Neural cell (in vitro differentiated cells): ENCODE results near the gene RPL13A. TPM values are rescaled to one million over a fixed set of nuclear protein-coding genes. Genes with fewer than 3 reads are reported as not detected.

Experiments
- H2AFZ ChIP-seq: fragments of 200-600, 300-800 bp; sonication (generic), shearing (Covaris generic); 2 replicates; pipeline ENCODE4 v1.6.0; 2014; ENCODE audit warnings: low read depth, mild to moderate bottlenecking, antibody characterized with exemption, low read length, moderate library complexity
- H3F3A ChIP-seq: fragments of 200-600 bp; shearing (Covaris generic); 2 replicates; pipeline ENCODE4 v1.6.1; 2016; ENCODE audit warnings: mild to moderate bottlenecking, moderate library complexity, mixed read lengths, antibody characterized with exemption, low read length; ENCODE audit not compliant: insufficient read depth, poor library complexity, severe bottlenecking
- H3K27ac ChIP-seq: fragments of 200-600, 300-800 bp; sonication (generic), shearing (Covaris generic); 2 replicates; pipeline ENCODE4 v1.5.1; 2014; ENCODE audit warnings: mild to moderate bottlenecking, low read length, moderate library complexity
- H3K27me3 ChIP-seq: fragments of 300-800, 200-600 bp; sonication (generic), shearing (Covaris generic); 2 replicates; pipeline ENCODE4 v1.6.0; 2014; ENCODE audit warnings: mild to moderate bottlenecking, low read depth, low read length, moderate library complexity; ENCODE audit not compliant: insufficient read depth
- H3K36me3 ChIP-seq: fragments of 300-800, 200-600 bp; sonication (generic), shearing (Covaris generic); 2 replicates; pipeline ENCODE4 v1.5.1; 2014; ENCODE audit warnings: mild to moderate bottlenecking, antibody characterized with exemption, low read length, moderate library complexity; ENCODE audit not compliant: insufficient read depth
- H3K4me2 ChIP-seq: fragments of 300-800, 200-600 bp; sonication (generic), shearing (Covaris generic); 2 replicates; pipeline ENCODE4 v1.6.0; 2014; ENCODE audit warnings: mild to moderate bottlenecking, low read length
- H3K4me3 ChIP-seq: fragments of 300-800, 200-600 bp; sonication (generic), shearing (Covaris generic); 2 replicates; pipeline ENCODE4 v1.5.1; 2014; ENCODE audit warnings: mild to moderate bottlenecking, low read length, moderate library complexity
- H3K79me2 ChIP-seq: fragments of 200-600 bp; shearing (Covaris generic); replicated peaks from 2 replicates; pipeline ENCODE4 v1.6.0; 2014; ENCODE audit warnings: mild to moderate bottlenecking, low read length, moderate library complexity; ENCODE audit not compliant: insufficient read depth
- H3K9ac ChIP-seq: fragments of 300-800, 200-600 bp; sonication (generic), shearing (Covaris generic); 2 replicates; pipeline ENCODE4 v1.6.1; 2016; ENCODE audit warnings: mild to moderate bottlenecking, low read length, mixed read lengths
- H3K9me2 ChIP-seq: fragments of 200-600 bp; shearing (Covaris generic); 2 replicates; pipeline ENCODE4 v1.6.1; 2016; ENCODE audit warnings: mild to moderate bottlenecking, low read length, mixed read lengths; ENCODE audit not compliant: insufficient read depth
- H3K9me3 ChIP-seq: fragments of 200-600, 300-800 bp; sonication (generic), shearing (Covaris generic); 2 replicates; pipeline ENCODE4 v1.6.1; 2016; ENCODE audit warnings: mild to moderate bottlenecking, mixed run types, low read length, moderate library complexity, mixed read lengths
- H4K20me1 ChIP-seq: fragments of 200-600 bp; shearing (Covaris generic); 2 replicates; pipeline ENCODE4 v1.6.1; 2016; ENCODE audit warnings: mild to moderate bottlenecking, mixed run types; ENCODE audit not compliant: insufficient read depth
- EP300 ChIP-seq: fragments of 450-650 bp; conservative IDR thresholded peaks from 2 replicates; pipeline ENCODE4 v1.6.1; 2014; ENCODE audit warnings: antibody characterized with exemption, mild to moderate bottlenecking, moderate library complexity; ENCODE audit not compliant: poor library complexity, severe bottlenecking
- EZH2 ChIP-seq: fragments of 200-600, 300-800 bp; shearing (Covaris generic), sonication (generic); IDR thresholded peaks from 2 replicates; pipeline ENCODE4 v1.6.1; 2014; ENCODE audit warnings: antibody characterized with exemption, low read length, borderline replicate concordance, mild to moderate bottlenecking; ENCODE audit not compliant: insufficient read depth, poor library complexity, severe bottlenecking
- MXI1 ChIP-seq: fragments of 450-650 bp; conservative IDR thresholded peaks from 2 replicates; pipeline ENCODE4 v1.6.1; 2014; ENCODE audit warnings: antibody characterized with exemption, mild to moderate bottlenecking; ENCODE audit not compliant: poor library complexity, severe bottlenecking
- POLR2AphosphoS5 ChIP-seq: IDR thresholded peaks from 2 replicates; pipeline ENCODE4 v1.6.1; 2012
- RAD21 ChIP-seq: fragments of 450-650 bp; conservative IDR thresholded peaks from 2 replicates; pipeline ENCODE4 v1.6.1; 2014; ENCODE audit warnings: antibody characterized with exemption, mild to moderate bottlenecking, moderate library complexity
- SMC3 ChIP-seq: fragments of 450-650 bp; conservative IDR thresholded peaks from 2 replicates; pipeline ENCODE4 v1.6.1; 2014; ENCODE audit warnings: antibody characterized with exemption, mild to moderate bottlenecking, moderate library complexity; ENCODE audit not compliant: poor library complexity
- TAF1 ChIP-seq: IDR thresholded peaks from 2 replicates; pipeline ENCODE4 v1.6.1; 2012; ENCODE audit warnings: low read depth
- polyA plus RNA-seq: library from polyadenylated mRNA; depleted of rRNA; stranded (reverse); fragments of >200 nt; gene quantifications from 2 replicates; pipeline ENCODE4 v1.2.3, GENCODE V29; 2014
- TF ChIP-seq, protein P1 (sequence below): fragments of 450-650 bp; IDR thresholded peaks from 2 replicates; pipeline ENCODE4 v1.5.1; 2014; ENCODE audit warnings: antibody characterized with exemption, mild to moderate bottlenecking, moderate library complexity; ENCODE audit not compliant: poor library complexity, severe bottlenecking
- TF ChIP-seq, protein P2 (sequence below): IDR thresholded peaks from 2 replicates; pipeline ENCODE4 v1.6.1; 2012; ENCODE audit warnings: borderline replicate concordance

The RPL13A gene
- polyA plus RNA-seq, 1 donor from 2014 or later, result 2,313 TPM

DNA sequence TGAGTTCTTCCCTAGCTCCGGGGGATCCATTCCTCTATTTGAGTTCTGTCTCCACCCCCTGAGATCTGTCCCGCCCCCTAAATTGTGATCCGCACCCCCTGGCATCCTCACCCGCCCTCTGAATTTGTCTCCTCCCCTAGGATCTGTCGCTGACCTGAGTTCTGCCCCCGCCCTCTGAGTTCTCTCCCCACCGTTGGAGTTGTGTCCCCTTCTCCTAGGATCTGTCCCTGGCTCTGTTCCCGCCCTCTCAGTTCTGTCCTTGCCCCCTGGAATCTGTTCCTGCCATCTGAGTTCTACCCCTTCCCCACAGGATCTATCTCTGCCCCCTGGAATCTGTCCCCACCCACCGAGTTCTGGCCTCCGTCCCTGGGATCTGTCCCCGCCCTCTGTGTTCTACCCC, 45.1 kb upstream of the RPL13A start:
- Histone ChIP-seq H2AFZ (no peak overlapping the region), H3K4me2 (no peak overlapping the region), H3K9ac (no peak overlapping the region), H3K4me3 (peak overlapping the region; percentile 77), H4K20me1 (no peaks in the 10 kb centered on the region), H3K27ac (no peak overlapping the region), H3K79me2 (no peaks in the 10 kb centered on the region), H3F3A (no peaks in the 10 kb centered on the region), H3K27me3 (peaks cover 59% of the 10 kb centered on the region), H3K9me3 (no peaks in the 10 kb centered on the region), H3K9me2 (no peaks in the 10 kb centered on the region), H3K36me3 (no peaks in the 10 kb centered on the region)
- no peak for TF ChIP-seq TAF1
- TF ChIP-seq MXI1, result no peak
- TF ChIP-seq POLR2AphosphoS5, result no peak
- no peak for TF ChIP-seq EZH2
- no peak for TF ChIP-seq RAD21
- TF ChIP-seq, protein P1, sequence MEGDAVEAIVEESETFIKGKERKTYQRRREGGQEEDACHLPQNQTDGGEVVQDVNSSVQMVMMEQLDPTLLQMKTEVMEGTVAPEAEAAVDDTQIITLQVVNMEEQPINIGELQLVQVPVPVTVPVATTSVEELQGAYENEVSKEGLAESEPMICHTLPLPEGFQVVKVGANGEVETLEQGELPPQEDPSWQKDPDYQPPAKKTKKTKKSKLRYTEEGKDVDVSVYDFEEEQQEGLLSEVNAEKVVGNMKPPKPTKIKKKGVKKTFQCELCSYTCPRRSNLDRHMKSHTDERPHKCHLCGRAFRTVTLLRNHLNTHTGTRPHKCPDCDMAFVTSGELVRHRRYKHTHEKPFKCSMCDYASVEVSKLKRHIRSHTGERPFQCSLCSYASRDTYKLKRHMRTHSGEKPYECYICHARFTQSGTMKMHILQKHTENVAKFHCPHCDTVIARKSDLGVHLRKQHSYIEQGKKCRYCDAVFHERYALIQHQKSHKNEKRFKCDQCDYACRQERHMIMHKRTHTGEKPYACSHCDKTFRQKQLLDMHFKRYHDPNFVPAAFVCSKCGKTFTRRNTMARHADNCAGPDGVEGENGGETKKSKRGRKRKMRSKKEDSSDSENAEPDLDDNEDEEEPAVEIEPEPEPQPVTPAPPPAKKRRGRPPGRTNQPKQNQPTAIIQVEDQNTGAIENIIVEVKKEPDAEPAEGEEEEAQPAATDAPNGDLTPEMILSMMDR, result no peak
- TF ChIP-seq SMC3, result no peak
- TF ChIP-seq EP300, result no peak
- TF ChIP-seq, protein P2, sequence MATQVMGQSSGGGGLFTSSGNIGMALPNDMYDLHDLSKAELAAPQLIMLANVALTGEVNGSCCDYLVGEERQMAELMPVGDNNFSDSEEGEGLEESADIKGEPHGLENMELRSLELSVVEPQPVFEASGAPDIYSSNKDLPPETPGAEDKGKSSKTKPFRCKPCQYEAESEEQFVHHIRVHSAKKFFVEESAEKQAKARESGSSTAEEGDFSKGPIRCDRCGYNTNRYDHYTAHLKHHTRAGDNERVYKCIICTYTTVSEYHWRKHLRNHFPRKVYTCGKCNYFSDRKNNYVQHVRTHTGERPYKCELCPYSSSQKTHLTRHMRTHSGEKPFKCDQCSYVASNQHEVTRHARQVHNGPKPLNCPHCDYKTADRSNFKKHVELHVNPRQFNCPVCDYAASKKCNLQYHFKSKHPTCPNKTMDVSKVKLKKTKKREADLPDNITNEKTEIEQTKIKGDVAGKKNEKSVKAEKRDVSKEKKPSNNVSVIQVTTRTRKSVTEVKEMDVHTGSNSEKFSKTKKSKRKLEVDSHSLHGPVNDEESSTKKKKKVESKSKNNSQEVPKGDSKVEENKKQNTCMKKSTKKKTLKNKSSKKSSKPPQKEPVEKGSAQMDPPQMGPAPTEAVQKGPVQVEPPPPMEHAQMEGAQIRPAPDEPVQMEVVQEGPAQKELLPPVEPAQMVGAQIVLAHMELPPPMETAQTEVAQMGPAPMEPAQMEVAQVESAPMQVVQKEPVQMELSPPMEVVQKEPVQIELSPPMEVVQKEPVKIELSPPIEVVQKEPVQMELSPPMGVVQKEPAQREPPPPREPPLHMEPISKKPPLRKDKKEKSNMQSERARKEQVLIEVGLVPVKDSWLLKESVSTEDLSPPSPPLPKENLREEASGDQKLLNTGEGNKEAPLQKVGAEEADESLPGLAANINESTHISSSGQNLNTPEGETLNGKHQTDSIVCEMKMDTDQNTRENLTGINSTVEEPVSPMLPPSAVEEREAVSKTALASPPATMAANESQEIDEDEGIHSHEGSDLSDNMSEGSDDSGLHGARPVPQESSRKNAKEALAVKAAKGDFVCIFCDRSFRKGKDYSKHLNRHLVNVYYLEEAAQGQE, result no peak

DNA sequence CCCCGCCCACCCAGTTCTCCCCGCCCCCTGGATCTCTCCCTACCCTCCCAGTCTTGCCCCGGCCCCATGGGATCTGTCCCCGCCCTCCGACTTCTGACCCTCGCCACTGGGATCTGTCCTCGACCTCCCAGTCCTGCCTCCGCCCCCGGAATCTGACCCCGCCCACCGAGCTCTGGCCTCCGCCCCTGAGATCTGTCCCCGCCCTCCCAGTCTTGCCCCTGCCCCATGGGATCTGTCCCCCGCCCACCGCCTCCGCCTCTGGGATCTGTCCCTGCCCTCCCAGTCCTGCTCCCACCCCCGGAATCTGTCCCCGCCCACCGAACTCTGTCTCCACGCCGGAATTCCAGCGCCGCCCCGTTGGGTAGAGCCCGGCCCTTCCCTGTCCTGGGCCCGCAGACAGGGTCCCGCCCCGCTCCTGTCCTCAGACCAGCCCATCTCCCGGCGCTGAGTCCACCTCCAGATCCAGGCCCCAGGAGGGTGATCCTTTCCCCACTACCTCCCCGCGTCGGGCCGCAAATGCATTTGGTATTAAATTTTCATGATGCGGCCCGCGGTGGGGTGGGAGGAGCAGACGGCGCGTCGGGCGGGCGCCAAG, 44.5 kb upstream of the RPL13A start:
- H2AFZ ChIP-seq, result peak overlapping the region; percentile 40
- H3K79me2 ChIP-seq, result no peaks in the 10 kb centered on the region
- no peak overlapping the region for H3K27ac ChIP-seq
- no peaks in the 10 kb centered on the region for H3K9me2 ChIP-seq
- no peaks in the 10 kb centered on the region for H4K20me1 ChIP-seq
- H3K36me3 ChIP-seq, result no peaks in the 10 kb centered on the region
- peak overlapping the region; percentile 23 for H3K4me2 ChIP-seq
- H3K27me3 ChIP-seq, result peaks cover 54% of the 10 kb centered on the region
- peak overlapping the region; percentile 77 for H3K4me3 ChIP-seq
- H3K9ac ChIP-seq, result peak overlapping the region; percentile 33
- TF ChIP-seq MXI1, result no peak
- no peak for TF ChIP-seq EZH2
- no peak for TF ChIP-seq POLR2AphosphoS5
- TF ChIP-seq, protein P1, result no peak
- TF ChIP-seq RAD21, result no peak
- TF ChIP-seq, protein P2, result no peak
- no peak for TF ChIP-seq EP300
- no peaks in the 10 kb centered on the region for H3F3A ChIP-seq
- no peaks in the 10 kb centered on the region for H3K9me3 ChIP-seq
